ENCODE data around the gene PBX1.
A peak's percentile ranks its signal among the peaks of the same experiment; 100 is the strongest.

GRCh38 chr1:164558461-164559341 lies at the start of gene PBX1:
- TF ChIP-seq CTCF (IDR thresholded peaks at IDR 0.05) (no peak), EP300 (IDR thresholded peaks at IDR 0.05) (no peak), POLR2AphosphoS5 (IDR thresholded peaks at IDR 0.05) (peak; percentile 91 to 93 (median 92))
